PFSK-1 (cell line): Measurements from ENCODE around the gene WDFY3.

ENCODE experiments used
- FOXP2 ChIP-seq: optimal IDR thresholded peaks from 2 replicates; pipeline ENCODE3; 2011; ENCODE audit warnings: borderline replicate concordance, control low read depth, inconsistent platforms; ENCODE audit not compliant: insufficient read depth; ENCODE audit errors: extremely low read length, extremely low read depth
- REST ChIP-seq, 2 experiments: IDR thresholded peaks; 2 replicates each; pipeline versions ENCODE4 v1.6.1 to v1.8.0; 2011 to 2012; ENCODE audit warnings: low read depth in 2 of 2, low read length in 2 of 2, control low read depth in 1 of 2, inconsistent platforms in 1 of 2, mild to moderate bottlenecking in 1 of 2, moderate library complexity in 1 of 2; ENCODE audit not compliant: insufficient read depth in 1 of 2
- SIN3A ChIP-seq: IDR thresholded peaks from 2 replicates; pipeline ENCODE4 v1.6.1; 2012; ENCODE audit warnings: mild to moderate bottlenecking, low read length, moderate library complexity, borderline replicate concordance; ENCODE audit not compliant: insufficient read depth
- TAF1 ChIP-seq: IDR thresholded peaks from 2 replicates; pipeline ENCODE4 v1.6.1; 2012; ENCODE audit warnings: low read length, control low read depth, borderline replicate concordance; ENCODE audit not compliant: insufficient read depth

GRCh38 chr4:84792366-84793301 is 173.9 kb downstream of the WDFY3 start:
- TF ChIP-seq REST (IDR thresholded peaks at IDR 0.05; ENCODE audit: insufficient read depth in 1 of 2, low read depth in 2 of 2, low read length in 2 of 2) (no peak), SIN3A (no peak), TAF1 (no peak), FOXP2 (no peak)
